Endothelial cell of umbilical vein (primary cell): ENCODE data around the gene KCTD21.
A peak's percentile ranks its signal among the peaks of the same experiment; 100 is the strongest.

Source experiments
- CTCF ChIP-seq, 2 donors: IDR thresholded peaks; 1 replicate in 1 of 2; 2 replicates in 1 of 2; pipeline ENCODE4 v1.5.1; 2011; ENCODE audit warnings: low read length in 2 of 2, mild to moderate bottlenecking in 2 of 2, moderate library complexity in 2 of 2, control low read depth in 1 of 2, inconsistent platforms in 1 of 2, low read depth in 1 of 2; ENCODE audit not compliant: insufficient read depth in 1 of 2; ENCODE audit errors: extremely low read depth in 1 of 2
- EZH2 ChIP-seq: IDR thresholded peaks from 2 replicates; pipeline ENCODE4 v1.6.1; 2012; ENCODE audit warnings: borderline replicate concordance, low read depth, mild to moderate bottlenecking, moderate library complexity, low read length, inconsistent platforms; ENCODE audit not compliant: severe bottlenecking
- FOS ChIP-seq: IDR thresholded peaks from 2 replicates; pipeline ENCODE4 v1.6.1; 2011; ENCODE audit warnings: mild to moderate bottlenecking, low read length, moderate library complexity, borderline replicate concordance; ENCODE audit not compliant: insufficient read depth
- JUN ChIP-seq: IDR thresholded peaks from 2 replicates; pipeline ENCODE4 v1.6.1; 2011; ENCODE audit warnings: borderline replicate concordance, low read depth; ENCODE audit not compliant: insufficient read length, insufficient read depth
- MAX ChIP-seq: IDR thresholded peaks from 2 replicates; pipeline ENCODE4 v1.6.1; 2011; ENCODE audit not compliant: insufficient read depth, insufficient read length
- MYC ChIP-seq: IDR thresholded peaks from one replicate; pipeline ENCODE4 v1.6.1; 2011; ENCODE audit warnings: mild to moderate bottlenecking, low read depth, low read length
- POLR2A ChIP-seq: IDR thresholded peaks from 2 replicates; pipeline ENCODE4 v1.6.1; 2012; ENCODE audit warnings: low read depth, mild to moderate bottlenecking, control low read depth, low read length
- POLR2AphosphoS5 ChIP-seq: IDR thresholded peaks from 2 replicates; pipeline ENCODE4 v1.6.1; 2012; ENCODE audit warnings: low read depth, mild to moderate bottlenecking, control low read depth, low read length, moderate library complexity; ENCODE audit not compliant: insufficient read depth

GRCh38 chr11:78228467-78228866 lies 40.0 kb upstream of the KCTD21 start:
- TF ChIP-seq POLR2A, result no peak
- TF ChIP-seq FOS, result no peak
- TF ChIP-seq CTCF (IDR thresholded peaks at IDR 0.05; ENCODE audit: extremely low read depth in 1 of 2, insufficient read depth in 1 of 2, low read depth in 1 of 2, low read length in 2 of 2), result peak; percentile 38 to 59
- no peak for TF ChIP-seq JUN
- TF ChIP-seq EZH2, result no peak
- no peak for TF ChIP-seq POLR2AphosphoS5
- no peak for TF ChIP-seq MYC
- no peak for TF ChIP-seq MAX
